Measurements from ENCODE around the gene LDLRAD2. TPM values are rescaled to one million over a fixed set of nuclear protein-coding genes. Genes with fewer than 3 reads are reported as not detected.

Gene LDLRAD2
- total RNA-seq, 1 experiment from 2014 or later, result 1.0 TPM

DNA sequence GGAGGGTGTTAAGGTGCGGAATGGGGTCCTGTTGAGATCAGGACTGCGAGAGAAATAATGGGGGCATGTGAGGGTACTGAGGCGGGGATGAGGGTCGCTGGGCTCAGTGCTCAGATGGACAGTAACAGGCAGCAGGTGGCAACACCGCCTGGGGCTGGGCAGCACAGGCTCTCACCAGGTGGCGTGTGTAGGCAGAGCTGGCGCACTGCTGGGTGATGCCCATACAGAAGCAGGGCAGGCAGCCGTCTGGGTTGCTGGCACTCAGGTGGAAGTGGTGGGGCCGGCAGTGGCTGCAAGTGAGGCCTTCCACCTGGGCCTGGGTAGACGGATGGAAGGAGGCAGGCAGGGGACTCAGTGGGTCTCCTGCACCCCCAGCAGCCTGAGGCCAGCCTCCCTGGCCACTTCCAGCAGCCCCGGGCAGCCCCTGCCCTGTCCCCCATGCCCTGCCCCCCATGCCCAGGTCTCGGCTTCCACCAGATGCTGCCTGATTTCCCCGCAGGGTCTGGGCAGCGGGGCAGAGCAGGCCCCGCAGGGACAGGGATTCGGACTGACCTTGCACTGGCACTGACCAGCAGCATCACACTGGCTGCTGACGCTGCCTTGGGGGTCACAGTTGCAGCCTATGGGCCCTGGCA, 60.5 kb downstream of the LDLRAD2 start:
- no peak for DNase-seq
- no peak overlapping the region for H3K9ac ChIP-seq (ENCODE audit: extremely low read depth, insufficient read length, low read length)
- H3K79me1 ChIP-seq (ENCODE audit: insufficient read depth, low read depth, low read length, poor library complexity, severe bottlenecking), result no peaks in the 10 kb centered on the region

More for the DNA sequence above, 60.5 kb downstream of the LDLRAD2 start:
- no peak overlapping the region for H2BK5ac ChIP-seq (ENCODE audit: insufficient read length, low read length)
- no peaks in the 10 kb centered on the region for H3K4me1 ChIP-seq (ENCODE audit: insufficient read depth, low read length)
- no peaks in the 10 kb centered on the region for H3K9me3 ChIP-seq (ENCODE audit: control insufficient read depth, low read depth, low read length)
- H2AFZ ChIP-seq (ENCODE audit: low read length), result no peak overlapping the region
- WGBS (ENCODE audit: extremely low coverage, insufficient read length, low lambda C conversion rate), result no CpG with 5 or more reads among the region's 17 CpGs
- no peak overlapping the region for H2BK12ac ChIP-seq (ENCODE audit: insufficient read length, low read depth, low read length)
- no peak overlapping the region for H4K5ac ChIP-seq (ENCODE audit: insufficient read length, low read depth, low read length)
- no peak overlapping the region for H2BK20ac ChIP-seq (ENCODE audit: low read depth, low read length, poor library complexity, severe bottlenecking)
- no peaks in the 10 kb centered on the region for H3K79me2 ChIP-seq (ENCODE audit: insufficient read depth, low read length)
- H3K23me2 ChIP-seq (ENCODE audit: insufficient read length, low read depth, low read length, poor library complexity, severe bottlenecking), result no peaks in the 10 kb centered on the region
- no peak overlapping the region for H2BK15ac ChIP-seq (ENCODE audit: low read depth, low read length)
- H4K20me1 ChIP-seq (ENCODE audit: control insufficient read depth, insufficient read depth, insufficient read length), result no peaks in the 10 kb centered on the region
- Mint-ChIP-seq H3K9me3 (no peaks in the 10 kb centered on the region), H3K36me3 (ENCODE audit: insufficient read depth in 1 of 3, low read depth in 3 of 3) (peaks cover 16 to 69% (median 54%) of the 10 kb centered on the region in 3 experiments), H3K4me1 (peaks cover 4 to 12% of the 10 kb centered on the region in 2 experiments), H3K27ac (peak overlapping the region in 1 of 3 experiments; percentile 27; a peak in 2 of 7 replicates), H3K4me3 (no peak overlapping the region), H3K27me3 (ENCODE audit: low read depth) (no peaks in the 10 kb centered on the region)
- no peak overlapping the region for H3K18ac ChIP-seq (ENCODE audit: insufficient read length, low read depth, low read length)
- H3K23ac ChIP-seq (ENCODE audit: insufficient read length, low read depth, low read length), result no peak overlapping the region
- H3K27me3 ChIP-seq (ENCODE audit: insufficient read depth, low read length), result no peaks in the 10 kb centered on the region
- no peak overlapping the region for H4K91ac ChIP-seq (ENCODE audit: insufficient read length, low read depth, low read length)
- H2BK120ac ChIP-seq (ENCODE audit: low read depth, low read length, poor library complexity, severe bottlenecking), result no peak overlapping the region
- H3K14ac ChIP-seq (ENCODE audit: insufficient read depth, low read length), result no peak overlapping the region
- H3K27ac ChIP-seq (ENCODE audit: insufficient read length, low read depth, low read length), result no peak overlapping the region
- no peak overlapping the region for H4K8ac ChIP-seq (replicated peaks; ENCODE audit: insufficient read length, low read depth, low read length)
- H3K4me2 ChIP-seq (ENCODE audit: insufficient read depth, insufficient read length, low read length), result no peak overlapping the region
- H3K4ac ChIP-seq (ENCODE audit: low read depth, low read length), result no peak overlapping the region
- no peak overlapping the region for H2AK5ac ChIP-seq (ENCODE audit: insufficient read length, low read length)
- H3T11ph ChIP-seq (ENCODE audit: low read length), result no peak overlapping the region
- TF ChIP-seq, protein P1, sequence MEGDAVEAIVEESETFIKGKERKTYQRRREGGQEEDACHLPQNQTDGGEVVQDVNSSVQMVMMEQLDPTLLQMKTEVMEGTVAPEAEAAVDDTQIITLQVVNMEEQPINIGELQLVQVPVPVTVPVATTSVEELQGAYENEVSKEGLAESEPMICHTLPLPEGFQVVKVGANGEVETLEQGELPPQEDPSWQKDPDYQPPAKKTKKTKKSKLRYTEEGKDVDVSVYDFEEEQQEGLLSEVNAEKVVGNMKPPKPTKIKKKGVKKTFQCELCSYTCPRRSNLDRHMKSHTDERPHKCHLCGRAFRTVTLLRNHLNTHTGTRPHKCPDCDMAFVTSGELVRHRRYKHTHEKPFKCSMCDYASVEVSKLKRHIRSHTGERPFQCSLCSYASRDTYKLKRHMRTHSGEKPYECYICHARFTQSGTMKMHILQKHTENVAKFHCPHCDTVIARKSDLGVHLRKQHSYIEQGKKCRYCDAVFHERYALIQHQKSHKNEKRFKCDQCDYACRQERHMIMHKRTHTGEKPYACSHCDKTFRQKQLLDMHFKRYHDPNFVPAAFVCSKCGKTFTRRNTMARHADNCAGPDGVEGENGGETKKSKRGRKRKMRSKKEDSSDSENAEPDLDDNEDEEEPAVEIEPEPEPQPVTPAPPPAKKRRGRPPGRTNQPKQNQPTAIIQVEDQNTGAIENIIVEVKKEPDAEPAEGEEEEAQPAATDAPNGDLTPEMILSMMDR (conservative IDR thresholded peaks at IDR 0.05), result no peak
- H3K56ac ChIP-seq (ENCODE audit: insufficient read length, low read depth, low read length), result no peak overlapping the region
